ENCODE results near the gene CPNE8.

CPNE8 gene

DNA sequence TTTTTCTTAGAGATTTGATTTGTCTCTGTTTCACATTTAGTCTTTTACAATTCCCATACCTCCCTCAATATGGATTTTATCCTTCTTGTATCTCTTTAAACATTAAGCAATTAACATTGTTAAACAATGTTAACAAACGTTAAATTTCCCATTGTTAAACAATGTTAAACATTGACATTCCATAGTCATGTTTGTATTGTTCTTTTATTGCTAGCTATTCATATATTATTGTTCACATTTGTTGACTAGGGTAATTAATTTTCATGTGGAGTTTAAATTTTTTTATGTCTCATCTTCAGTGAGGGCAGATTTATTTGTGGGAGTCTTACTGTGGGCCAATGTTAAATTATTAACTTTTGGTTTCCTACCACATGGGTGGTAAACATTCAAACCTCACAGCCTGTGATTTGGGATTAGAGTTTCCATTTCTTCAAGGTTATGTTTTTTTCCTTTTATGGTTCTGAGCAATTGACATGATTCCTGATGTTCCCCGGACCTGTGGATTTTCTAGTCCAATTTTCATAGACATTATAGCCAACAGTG is 294.5 kb downstream of the CPNE8 start:
- no peak for DNase-seq

DNA sequence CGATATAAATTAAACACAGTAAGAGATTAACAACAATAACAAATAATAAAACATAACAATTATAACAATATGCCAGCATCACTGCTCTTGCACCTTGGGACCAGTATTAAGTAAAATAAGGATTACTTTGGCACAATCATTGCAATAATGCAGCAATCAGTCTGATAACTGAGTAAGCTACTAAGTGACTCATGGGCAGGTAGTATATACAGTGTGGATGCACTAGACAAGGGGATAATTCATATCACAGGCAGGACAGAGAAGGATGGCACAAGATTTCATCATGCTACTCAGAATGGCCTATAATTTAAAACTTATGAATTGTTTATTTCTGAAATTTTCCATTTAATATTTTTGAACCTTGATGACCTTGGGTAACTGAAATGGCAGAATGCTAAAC is 298.1 kb downstream of the CPNE8 start:
- no peak for DNase-seq
